GM12801 (cell line): ENCODE results near the gene THSD7B.

Source experiments
- CTCF ChIP-seq: IDR thresholded peaks from one replicate; pipeline ENCODE4 v1.5.1; 2011; ENCODE audit warnings: control low read depth; ENCODE audit not compliant: insufficient read length; ENCODE audit errors: extremely low read depth

The THSD7B gene

DNA sequence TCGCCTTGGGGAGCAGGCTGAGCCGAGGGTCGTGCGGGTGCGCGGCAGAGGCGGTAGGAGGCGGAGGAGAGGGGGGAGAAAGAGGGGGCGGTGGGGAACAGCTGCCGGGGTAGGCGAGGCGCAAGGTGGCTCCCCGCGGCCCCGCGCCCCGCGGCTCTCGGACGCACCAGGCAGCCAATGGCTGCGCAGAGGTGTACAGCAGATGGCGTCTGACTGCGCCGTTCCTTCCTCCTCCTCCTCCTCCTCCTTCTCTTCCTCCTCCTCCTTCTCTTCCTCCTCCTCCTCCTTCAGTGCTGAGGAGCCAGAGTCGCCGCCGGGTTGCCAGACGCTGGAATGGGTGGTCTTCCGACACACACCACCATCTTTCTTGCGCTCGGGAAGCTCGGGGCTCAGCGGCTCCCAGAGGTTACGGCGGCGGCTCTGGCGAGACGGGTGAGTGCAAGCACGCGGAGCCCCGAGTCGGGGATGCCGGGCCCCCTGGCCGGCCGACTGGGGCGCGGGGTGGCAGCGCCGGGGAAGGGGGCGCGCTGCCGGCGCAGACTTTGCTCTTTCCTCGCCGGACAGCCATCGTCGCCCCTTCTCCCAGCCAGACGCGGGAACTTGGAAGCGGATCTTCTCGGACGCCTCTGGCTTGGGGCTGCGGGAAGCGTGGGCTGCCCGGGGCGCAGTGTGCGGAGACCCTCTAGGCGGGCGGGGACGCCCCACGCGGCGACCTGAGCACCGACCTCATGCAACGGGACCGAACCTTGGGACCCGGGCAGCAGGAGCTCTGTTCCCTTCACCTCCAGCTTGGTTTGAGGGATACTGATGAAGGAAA, at the start of gene THSD7B:
THSD7B (plus strand) TSS at position 290 of the 817 bp plus-strand sequence. CDS start 116,634 bp downstream, outside the sequence.
- TF ChIP-seq CTCF, result no peak

GRCh38 chr2:136718273-136718672, 47.1 kb upstream of the THSD7B start:
- TF ChIP-seq CTCF, result no peak

DNA sequence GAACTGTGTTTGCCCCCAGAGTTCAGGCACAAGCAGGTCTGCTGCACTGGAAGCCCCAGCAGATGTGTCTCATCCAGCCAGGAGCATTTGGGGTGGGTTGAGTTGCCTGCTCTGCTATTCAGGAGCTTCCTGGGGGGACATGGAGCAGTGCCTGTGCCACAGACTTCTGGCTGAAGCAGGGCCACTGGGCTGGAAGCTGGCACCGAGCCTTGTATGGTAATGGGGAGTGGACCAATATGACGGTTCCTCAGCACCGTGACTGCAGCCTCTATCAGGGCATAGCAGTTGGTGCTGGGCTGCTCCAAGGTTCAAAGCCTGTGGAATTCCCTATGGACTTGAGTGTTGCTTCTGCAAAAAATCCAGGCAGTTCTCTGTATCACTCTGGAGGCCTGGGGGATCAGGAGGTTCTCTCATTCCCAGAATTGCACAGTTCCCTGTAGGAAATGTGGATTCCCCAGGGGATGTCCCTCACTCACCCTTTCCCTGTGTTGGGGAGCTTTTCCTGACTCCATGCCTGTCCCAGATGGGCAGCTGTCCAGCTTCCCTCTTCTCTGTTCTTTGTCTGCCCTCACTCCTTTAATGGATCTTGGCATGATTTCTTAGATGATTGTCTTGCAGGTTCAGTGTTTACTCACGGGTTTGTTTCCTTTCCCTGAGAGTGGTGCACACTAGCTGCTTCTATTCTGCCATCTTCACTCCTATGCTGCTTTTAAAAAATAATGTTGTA, 37.2 kb upstream of the THSD7B start:
- no peak for TF ChIP-seq CTCF

DNA sequence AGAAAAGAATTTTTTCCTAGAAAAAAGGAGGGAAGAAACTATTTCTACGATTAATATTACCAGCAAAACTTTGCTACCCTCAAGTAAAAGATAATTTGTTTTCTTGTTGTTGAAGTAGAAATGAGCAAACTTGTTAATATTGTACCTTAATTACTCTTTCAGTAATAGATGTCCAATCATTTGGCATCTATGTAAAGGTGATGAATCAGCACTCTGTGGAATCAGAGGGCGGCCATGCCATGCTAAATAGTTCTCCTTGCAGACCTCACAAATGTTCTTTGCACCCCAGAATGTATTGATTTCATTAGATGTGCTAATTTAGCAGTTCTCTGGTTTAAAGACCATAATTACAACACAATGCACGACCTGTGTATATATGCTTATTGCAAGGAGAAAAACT, 29.1 kb upstream of the THSD7B start:
- no peak for TF ChIP-seq CTCF

DNA sequence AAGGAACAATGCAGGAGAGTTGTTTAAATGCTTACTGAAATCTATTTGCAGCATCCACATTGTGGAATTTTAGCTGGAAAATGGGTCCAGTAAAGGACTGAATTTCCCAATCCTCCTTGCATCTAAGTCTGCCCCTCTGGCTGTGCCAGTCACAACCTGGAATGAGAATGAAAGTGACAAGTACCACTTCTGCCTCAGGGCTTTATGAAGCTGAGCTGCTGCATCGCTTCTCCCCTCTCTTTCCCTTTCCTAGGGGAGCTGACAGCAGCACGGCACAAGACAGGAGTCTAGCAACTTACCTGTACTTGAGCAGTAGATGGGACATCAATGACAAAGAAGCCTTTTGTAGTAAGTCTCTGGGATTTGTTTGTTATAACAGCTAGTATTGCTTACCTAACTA, 27.3 kb upstream of the THSD7B start:
- TF ChIP-seq CTCF, result no peak

DNA sequence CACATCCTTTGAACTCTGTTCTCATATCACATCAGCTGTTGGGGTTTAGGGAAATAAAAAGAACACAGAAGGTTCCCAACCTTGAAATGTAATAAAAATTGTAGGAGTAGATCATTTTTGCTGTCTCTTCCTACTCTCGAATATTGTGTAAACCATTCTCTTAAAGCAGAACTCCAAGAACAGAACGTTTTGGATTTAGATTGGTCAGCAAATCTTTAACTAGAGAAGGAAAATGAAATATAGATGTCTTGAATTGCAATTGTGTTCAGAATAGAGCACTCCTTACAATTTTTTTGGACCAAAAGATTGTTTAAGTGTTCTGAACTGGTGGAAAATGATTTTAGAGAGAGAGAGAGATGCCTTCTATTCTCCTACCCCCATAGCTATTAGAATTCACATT, 23.9 kb upstream of the THSD7B start:
- TF ChIP-seq CTCF, result no peak

- no peak for TF ChIP-seq CTCF
Observed at GRCh38 chr2:136750065-136750464, 15.3 kb upstream of the THSD7B start.
